ENCODE results near the gene CSF1R.

Gene CSF1R

DNA sequence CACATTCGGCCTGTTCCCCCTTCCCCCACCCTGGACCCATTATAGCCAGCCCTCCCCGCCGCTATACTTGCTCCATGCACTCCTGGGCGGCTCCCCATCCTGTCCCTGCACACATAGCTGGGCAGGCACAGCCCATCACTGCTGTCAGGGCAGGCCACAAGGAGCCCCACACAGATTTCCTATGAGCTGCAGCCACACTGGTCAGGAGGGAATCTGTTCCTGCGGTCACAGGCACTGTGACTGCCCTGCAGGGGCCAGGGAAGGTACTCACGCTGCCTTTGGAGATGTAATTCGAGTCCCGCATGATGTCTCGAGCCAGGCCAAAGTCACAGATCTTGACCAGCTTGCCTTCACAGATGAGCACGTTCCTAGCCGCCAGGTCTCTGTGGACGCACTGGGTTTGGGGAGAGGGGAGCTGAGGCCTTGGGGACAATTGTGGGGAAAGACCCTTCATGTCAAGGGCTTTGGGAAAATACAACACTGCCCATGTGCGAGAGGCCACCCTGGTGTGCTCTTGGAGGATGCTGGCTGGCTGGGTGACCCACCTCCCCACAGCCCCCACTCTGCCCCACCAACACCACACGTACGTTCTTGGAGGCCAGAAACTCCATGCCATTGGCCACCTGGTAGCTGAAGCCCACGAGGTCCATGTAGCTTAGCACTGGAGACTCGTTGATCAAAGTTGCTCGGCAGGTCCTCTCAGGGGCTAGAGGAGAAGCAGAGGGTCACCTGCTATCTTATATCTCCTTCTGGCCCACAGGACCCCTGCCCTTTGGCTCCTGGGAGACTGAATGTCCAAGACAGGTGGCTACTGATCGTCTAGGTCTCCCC is 34.5 kb upstream of the CSF1R start:
- DNase-seq: no peak

DNA sequence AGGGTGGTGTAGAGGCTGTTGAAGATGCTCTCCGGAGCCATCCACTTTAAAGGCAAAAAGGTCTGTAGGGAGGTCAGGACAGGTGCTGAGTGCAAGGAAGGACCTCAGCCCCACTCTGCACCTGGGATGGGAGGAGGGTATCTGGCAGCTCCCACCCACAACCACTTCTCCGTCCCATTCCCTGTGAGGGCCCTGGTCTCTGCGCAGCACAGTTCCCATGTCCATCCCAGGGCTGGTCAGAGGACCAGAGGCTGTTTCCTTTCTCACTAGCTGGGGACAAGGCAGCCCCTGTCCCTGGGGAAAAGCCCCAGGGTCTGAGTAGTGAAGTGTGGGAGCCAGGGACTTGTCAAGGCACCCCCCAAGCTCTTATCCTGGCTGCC is 33.7 kb upstream of the CSF1R start:
- DNase-seq: no peak

DNA sequence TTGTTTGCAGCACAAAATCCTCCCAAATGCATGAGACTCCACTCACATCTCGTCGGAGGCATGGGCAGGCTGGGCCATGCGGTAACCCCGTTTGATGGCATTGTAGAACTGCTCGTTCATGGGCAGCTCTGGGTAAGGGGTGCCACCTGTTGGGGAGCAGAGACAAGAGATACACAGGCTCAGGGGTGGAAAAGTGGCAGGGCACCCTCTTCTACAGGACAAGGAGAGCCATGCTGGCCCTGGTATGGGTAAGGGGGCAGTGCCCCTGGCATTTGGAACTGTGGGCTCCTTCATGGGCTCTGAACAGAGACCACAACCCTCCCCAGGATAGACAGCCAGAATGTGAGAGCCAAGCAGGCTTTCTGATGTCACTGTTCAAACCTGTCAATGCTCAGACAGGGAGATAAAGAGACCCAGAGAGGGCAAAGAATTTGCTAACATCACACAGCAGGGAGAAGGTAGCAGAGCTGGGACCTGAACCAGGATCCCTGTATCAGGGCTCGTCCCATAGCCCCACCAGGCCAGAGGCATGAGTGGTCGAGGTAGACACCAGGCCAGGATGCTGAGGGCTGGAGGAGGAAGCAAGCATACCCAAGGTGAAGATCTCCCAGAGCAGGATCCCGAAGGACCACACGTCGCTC is 33.2 kb upstream of the CSF1R start:
- no peak for DNase-seq

DNA sequence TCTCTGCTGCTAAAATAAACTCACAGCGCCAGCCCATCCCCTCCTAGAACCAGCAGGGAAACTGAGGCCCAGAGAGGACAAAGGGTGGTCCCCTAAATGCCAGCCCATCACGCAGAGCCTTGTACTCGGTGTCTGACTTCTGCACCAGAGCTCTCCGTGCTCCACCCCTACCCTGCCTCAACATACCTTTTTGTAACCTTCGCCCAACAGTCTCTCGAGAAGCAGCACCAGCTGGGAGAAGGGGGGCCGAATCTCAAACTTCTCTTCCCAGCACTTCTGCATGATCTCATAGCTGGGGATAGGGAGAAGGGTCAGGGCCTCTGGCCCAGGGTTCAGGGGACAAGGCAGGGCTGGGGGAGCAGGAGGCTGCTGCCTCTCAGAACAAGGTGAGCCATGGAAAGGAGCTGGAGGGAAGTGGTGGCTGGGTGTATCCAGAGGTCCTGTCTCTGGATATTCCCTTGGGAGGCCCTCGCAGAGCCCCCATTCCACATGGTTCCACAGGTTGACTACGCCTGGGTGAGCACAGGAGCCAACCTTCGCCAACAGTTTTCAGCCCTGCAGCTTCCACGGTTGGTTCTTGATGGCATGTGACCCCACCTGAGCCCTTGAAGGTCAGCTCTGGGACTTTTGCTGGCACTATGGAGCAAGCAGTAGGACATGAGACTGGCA is 32.3 kb upstream of the CSF1R start:
- DNase-seq: no peak

DNA sequence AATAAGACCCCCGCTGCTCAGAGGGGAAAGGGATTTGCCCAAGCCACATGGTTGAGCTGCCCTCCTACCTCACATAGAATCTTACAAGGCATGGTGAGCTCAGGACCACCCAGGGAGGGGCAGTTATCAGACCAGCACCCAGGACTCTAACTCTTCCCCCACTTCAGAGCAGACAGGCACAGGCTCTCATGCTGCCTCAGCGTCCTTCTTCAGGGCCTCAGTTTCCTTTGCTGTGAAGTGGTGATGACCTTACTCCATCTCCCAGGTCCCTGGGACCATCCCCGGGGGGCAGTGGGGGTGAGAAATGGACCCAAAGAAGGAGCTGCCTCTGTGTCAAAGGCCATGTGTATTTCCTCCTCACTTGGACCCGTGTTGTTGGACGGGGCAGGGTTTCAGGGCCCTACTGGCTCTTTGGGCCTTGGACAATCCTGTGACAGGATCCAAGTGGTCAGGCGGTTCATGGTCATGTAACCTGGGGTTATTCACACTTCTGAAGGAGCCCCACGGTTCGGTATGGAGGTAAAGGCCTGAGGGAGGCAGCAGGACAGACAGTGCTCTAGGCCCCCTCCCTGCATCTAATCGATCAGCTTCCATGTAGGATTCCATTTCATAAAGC is 31.7 kb upstream of the CSF1R start:
- no peak for DNase-seq

DNA sequence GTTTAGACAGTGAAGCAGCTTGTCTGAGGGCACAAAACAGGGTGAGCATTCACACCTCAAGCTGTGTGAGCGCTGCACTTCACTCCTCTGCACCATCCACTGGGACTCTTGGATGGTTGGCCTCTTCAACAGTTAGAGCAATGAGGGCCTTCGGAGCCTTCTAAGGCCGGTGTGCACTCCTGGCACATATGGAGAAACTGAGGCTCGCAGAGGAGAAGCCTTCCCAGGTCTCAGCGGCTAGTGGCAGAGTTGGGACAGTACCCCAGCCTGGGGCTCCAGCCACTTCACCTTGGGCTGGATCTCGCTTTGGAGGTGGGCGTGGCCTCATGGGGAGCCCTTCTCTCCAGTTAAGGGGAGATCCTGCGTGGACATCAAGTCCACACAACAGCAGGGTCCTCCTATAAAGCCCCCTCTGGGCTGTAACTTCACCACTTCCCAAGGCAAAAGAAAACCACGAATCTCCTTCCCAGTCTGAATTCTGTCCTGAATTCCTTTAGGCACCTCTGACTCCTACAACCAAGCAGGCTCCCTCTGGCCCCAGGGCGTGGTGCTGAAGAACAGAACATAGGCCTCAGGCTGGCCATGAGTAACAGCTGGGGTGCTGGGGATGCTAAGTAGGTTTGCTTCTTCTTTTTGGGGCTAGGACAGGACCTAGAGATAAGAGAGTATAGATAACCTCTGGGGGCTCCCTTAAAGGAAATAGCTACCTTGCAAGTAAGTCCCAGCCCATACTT is 30.5 kb upstream of the CSF1R start:
- no peak for DNase-seq

DNA sequence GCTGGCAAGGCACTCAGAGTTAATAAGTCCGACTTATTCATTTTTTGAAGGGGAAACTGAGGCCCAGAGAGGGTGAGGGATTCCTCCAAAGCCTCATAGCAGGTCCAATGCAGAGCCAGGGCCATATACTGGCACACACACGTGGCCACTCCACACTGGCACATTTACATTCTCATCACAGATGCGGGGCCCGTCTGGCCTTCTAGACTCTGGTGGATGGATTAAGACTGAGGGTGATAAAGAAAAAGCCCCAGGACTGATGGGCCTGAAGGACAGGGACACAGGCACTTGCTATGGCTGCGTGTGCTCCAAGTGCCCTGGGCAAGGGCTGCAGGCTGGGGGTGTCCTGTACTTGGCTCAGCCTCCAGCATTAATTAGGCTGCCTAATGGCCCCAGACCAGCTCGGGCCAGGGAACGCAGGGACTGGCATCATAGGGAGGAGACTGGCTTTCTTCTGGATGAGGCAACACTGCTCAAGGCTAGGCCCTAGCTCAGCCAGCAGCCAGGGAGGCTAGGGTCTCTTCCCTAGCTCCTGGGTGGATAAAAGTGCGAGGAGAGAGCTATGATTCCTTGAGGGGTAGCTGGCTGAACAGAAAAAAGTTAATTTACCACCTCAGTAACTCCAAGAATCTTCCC is 28.5 kb upstream of the CSF1R start:
- no peak for DNase-seq

DNA sequence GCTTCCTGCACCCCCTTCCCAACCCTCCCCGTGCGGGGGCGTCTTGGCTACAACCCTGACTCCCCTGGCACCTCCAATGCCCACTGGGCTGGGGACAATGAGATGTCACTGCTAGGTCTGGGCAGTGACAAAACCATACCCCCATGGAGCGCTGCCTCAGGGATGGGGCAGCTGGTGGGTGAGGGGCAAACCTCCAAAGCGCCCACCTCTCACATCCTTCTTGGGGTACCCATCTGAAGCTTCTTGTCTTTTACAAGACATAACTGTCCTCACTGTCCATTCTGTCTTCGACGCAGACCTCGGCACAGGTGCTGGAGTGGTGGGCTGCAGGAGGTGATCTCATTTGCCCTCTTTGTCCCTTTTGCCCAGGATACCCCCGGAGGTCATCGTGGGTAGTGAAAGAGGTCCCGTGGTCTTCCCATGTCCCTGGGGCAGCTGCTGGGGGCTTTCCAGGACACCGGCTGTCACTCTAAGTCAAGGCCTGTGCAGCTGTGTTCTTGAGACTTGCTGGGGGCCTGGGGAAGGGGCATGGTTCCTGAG is 27.8 kb upstream of the CSF1R start:
- no peak for DNase-seq

DNA sequence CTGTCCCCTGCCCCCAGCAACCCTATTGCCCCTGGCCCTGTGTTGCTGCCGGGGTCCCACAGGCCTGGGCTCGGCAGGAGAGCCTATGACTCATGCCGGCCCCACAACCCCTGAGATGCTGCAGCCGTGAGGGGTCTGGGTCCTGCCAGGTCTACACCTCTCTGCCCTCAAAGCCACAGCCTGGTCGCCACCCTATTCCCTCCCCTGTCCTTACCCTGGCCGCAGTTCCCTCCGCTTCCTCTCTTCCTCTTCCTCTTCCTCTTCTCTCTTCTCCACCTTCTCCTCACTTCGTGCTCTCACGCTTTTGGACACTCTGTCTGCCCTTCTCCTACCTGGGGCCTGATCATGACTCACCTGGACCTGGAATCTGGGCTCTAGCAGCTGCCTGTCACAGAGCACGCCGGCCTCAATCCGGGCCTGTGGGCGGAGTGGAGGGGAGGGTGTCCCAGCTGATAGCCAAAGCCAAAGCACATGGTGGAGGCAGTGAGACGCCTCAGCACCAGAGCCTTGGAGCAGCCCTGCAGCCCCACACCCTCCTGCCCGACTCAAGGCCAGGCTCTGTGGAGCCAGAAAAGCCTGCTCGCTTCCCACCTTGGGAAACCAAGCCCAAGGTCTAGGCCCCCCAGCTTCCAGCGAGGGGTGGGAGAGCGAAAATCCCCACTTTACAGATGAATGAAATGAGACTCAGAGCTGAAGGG is 26.8 kb upstream of the CSF1R start:
- DNase-seq: no peak

DNA sequence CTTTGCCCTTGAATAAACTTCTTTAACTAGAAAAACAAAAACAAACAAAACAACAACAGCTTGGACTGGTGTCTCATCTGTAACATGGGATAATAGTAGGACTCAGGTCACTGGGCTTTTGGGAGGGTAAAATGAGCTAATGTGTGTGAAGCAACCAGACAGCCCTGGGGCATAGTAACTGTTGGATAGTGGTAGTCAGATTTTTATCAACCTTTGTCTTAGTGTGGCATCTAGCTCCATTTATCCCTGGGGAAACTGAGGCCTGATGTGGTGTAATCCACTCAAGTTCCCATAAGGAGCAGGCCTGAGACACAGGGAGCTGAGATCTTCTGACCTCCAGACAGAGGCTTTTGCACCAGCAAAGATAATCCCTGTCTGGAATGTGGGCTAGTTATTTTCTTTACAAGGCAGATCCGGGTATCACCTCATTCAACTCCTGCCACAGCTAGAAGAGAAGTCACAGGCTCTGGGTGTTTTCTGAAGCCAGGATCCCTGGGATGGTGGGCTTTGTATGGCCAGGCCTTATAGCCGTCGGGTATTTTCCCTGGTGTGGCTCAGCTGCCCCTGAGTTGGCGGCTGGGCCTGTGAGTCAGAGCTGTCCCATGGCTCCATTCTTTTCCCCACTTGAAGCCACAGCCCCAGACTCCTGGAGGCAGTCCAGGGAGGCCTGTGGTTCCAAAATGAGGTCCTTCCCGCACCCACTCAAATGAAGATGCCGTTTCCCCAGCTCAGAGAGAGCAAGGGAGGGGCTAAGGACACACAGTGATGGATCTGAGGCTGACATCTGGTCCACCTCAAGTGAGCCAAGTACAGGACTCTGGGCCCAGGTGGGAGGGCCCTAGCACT is 26.1 kb upstream of the CSF1R start:
- peak; percentile 76 to 96 for DNase-seq

DNA sequence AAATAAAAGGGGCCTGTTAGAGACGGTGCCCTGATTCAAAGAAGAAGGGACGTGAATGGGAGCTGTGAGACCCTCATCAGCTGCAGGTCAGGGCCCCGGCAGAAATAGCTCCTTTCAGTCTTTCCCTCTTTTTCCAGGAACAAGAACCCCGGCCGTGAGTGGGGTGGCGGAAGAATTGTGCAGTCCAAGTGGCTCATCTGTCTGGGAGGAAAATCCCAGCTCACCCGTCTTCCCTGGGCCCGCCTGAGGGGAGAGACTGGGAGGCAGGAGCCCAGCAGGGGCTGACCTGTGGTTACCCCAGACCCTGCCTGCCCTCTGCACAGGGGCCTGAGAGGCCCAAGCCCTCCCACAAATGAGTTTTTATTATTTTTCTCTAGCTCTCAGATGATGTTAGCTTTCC is 24.8 kb upstream of the CSF1R start:
- no peak for DNase-seq

DNA sequence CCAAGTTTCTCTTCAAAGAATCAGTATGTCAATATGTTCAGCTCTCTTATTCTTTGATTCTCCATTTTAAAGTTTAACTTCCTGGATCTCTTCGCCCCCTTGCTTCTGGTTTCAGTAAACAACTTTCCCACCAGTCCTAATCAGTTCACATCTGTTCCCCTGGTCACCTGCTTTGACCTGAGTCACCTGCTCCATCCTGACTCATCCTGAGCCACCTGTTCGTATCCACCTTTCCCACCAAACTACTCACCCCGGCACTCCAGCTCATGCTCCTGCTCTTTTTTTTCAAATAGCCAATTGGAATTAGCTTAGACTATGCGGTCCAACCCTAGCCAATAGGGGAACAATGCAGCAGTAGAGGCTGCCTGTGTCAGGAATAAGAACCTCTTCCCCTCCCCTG is 23.6 kb upstream of the CSF1R start:
- DNase-seq: no peak

DNA sequence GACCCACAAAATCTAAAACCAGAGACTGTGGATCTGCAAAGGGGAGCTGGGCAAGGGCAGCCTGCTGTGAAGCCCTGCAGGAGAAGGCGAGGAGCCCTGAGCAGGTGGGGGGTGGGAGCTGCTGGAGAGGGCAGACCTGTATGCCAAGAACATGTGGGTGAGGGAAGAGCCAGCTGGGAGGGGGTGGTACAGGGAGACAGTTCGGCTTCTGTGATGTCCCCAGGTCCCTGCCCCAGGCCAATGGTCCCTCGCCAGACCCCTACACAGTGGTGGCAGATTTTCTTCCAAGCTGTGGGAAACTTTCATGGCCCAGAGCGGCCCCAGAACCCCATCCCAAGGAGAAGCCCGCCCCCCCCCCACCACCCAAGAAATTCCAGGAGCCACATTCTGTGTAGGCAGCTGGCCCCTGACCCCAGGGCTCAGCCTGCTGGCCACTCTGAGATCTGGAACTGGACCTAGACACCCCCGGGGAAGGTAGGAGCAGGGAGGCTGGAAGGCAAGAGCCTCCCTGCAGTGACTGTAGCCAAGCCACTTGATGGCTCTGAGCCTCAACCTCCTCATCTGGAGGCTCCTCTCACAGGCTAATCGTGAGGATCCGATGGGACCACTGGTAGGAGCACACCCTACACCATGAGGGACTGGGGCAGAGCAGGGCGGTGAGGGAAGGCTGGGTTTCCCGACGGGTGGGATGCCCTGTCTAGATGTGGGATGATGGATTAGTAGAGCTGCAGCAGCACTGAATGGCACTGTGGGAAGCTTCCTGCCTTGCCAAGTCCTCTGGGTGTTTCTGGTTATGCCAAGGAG is 22.6 kb upstream of the CSF1R start:
- DNase-seq: no peak

DNA sequence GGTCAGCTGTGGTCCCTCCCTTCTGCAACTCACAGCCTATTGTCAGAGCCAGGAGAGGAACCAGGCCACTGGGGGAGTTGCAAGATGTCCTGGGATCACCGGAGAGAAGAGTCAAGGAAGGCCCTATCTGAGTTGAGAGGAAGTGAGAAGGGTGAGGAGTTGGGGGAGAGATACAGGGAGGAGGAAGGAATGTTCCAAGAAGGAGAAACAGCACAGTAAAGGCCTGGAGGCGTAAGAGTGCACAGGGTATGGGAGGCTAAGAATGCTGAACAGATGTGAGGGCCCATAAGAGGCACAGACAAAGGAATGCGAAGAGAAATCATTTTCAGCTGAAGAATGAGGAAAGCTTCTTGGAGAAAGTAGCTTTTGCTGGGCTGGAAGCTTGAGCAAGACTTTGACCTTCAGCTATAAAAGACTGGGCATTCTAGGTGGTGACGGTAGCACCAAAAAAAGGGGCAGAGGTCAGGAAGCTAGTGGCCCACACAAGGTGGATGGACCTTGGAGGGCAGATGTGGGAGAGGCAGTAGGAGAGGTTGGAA is 21.6 kb upstream of the CSF1R start:
- DNase-seq: no peak

DNA sequence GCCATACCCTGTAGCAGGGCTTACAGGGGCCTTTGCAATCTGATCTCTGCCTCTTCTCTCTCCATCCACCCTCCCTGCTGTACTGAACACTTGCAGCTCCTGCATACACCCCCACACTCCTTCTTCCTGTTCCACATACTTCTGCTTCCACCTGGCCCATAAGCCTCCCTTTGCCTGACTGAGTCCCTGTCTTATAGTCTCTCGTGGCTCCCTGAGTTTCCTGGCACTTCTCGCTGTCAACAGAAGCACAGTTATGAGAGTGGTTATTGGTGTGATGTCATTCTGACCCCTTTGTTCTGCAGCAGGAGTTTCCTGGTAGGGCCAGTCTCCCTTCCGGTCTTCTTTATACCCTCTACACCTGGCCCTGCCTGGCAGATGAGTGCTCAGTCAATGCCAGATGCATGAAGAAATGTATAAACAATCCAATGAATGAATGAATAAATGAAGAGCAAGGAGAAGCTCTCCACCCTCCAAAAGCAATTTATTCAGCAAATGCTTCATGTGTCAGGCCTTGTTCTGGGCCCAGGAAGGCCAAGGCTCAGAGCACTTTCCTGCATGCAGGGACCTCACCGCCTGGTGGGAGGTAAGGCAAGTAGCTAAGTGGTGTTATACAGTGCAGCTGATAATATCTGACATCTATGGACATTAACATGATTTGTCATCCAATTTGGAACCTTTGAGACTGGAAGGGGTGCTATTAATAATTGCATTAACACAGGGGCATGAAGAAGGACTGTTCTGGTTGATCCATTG is 20.5 kb upstream of the CSF1R start:
- DNase-seq: no peak

DNA sequence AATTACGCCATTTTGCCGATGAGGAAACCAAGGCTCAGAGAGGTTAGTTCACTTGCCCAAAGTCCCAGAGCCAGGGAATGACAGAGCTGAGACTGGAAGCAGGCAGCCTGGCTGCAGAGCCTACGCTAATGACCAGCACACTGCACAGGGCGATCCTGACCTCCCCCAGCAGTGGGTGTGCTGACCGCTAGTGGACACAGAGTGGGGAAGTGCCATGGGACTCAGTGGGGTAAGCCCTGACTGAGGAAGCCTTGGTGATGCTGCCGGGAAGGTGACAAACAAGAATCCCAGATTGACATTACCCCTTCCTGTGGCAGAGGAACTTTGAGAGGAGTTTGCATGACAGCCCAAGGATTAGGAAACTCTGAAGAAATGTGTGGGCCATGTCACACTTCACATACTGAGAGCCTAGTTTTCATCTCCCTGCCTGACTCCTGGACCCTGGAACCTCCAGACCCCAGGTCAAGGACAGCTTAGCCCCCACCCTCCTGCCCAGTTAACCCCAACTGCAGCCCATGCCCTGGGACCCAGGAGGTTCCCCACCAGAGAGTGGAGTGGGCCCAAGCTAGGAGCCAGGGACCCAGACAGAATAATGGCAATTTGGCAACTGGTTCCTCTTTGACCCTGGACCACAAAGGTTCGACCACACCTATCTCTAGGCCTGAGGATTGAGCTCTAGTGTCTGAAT is 19.7 kb upstream of the CSF1R start:
- DNase-seq: peak; percentile 85 to 95

DNA sequence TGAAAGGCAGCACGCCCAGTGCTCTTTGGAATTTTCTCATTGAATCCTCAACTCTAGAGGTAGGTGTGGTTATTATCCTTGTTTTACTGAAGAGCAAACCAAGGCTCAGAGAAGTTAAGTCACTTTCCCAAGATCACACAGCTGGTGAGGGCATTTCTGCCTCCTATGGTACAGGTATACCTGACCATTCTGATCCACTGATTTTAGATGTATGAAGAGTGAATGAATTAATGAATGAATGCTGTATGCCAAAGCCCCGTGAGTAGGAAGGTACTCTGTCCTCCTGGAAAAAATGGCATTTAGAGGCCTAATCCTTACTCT is 18.2 kb upstream of the CSF1R start:
- no peak for DNase-seq

All from inflammatory macrophage treated with lipopolysaccharide for 1 hour (primary cell).